NOMO-1 (cell line): ENCODE measurements around the gene PLXNA2.
A peak's percentile ranks its signal among the peaks of the same experiment; 100 is the strongest.

Experiments
- DNase-seq, 2 experiments: peaks; one replicate each; lab custom pipeline; 2025; ENCODE audit not compliant: unreplicated experiment in 2 of 2; lab: John Stamatoyannopoulos, UW

The PLXNA2 gene

GRCh38 chr1:208242146-208242545, 2.0 kb downstream of the PLXNA2 start:
- no peak for DNase-seq

GRCh38 chr1:208241512-208241911, 2.7 kb downstream of the PLXNA2 start:
- no peak for DNase-seq

GRCh38 chr1:208240662-208241355, 3.4 kb downstream of the PLXNA2 start:
- no peak for DNase-seq

- DNase-seq: no peak
Measured at GRCh38 chr1:208239473-208240381, 4.5 kb downstream of the PLXNA2 start.

- DNase-seq: peak; percentile 7 to 24
Measured at GRCh38 chr1:208238710-208239472, 5.3 kb downstream of the PLXNA2 start.

GRCh38 chr1:208237241-208237640, 6.9 kb downstream of the PLXNA2 start:
- no peak for DNase-seq

GRCh38 chr1:208235982-208236761, 8.0 kb downstream of the PLXNA2 start:
- DNase-seq: peak; percentile 4 to 20

GRCh38 chr1:208235356-208235981, 8.7 kb downstream of the PLXNA2 start:
- peak in 1 of 2 experiments; percentile 3 for DNase-seq

GRCh38 chr1:208234721-208235120, 9.5 kb downstream of the PLXNA2 start:
- DNase-seq: peak; percentile 50 to 61

GRCh38 chr1:208233978-208234377, 10.2 kb downstream of the PLXNA2 start:
- DNase-seq: no peak

GRCh38 chr1:208233546-208233945, 10.6 kb downstream of the PLXNA2 start:
- no peak for DNase-seq

- no peak for DNase-seq
Measured at GRCh38 chr1:208232662-208233038, 11.5 kb downstream of the PLXNA2 start.

- no peak for DNase-seq
Measured at GRCh38 chr1:208231881-208232661, 12.1 kb downstream of the PLXNA2 start.

- DNase-seq: no peak
Measured at GRCh38 chr1:208230668-208231529, 13.3 kb downstream of the PLXNA2 start.

GRCh38 chr1:208228550-208228949, 15.6 kb downstream of the PLXNA2 start:
- no peak for DNase-seq

- no peak for DNase-seq
Measured at GRCh38 chr1:208228026-208228425, 16.2 kb downstream of the PLXNA2 start.

- DNase-seq: no peak
Measured at GRCh38 chr1:208227366-208227765, 16.8 kb downstream of the PLXNA2 start.
